Measurements from ENCODE around the gene CMTR2. TPM values are rescaled to one million over a fixed set of nuclear protein-coding genes. Genes with fewer than 3 reads are reported as not detected.

Gene CMTR2
- total RNA-seq, 1 donor from 2014 or later: 8.9 TPM

DNA sequence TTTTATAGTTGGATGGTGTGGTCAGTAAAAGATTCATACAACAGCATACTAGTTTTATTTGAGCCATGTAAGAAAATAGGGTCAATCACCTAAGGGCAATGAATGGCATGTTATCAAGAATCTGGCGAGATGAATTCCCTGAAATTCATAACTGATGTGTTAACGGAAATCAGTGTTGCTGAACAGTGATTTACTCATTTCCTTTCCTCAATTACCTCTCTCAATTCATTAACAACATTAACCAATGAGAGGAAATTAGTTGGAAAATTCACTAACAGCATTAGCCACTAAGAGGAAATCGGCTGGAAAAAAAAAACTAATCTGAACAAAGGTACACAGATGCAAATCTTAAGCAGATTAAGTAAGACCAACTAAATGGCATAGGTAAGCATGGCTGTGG lies 6.3 kb downstream of the CMTR2 start:
- DNase-seq (ENCODE audit: low spot score): no peak
- intact Hi-C loops (cut with DNase I): no loop called here

GRCh38 chr16:71276589-71277334 lies 12.4 kb downstream of the CMTR2 start:
- intact Hi-C loops (cut with DNase I): no loop called here
- DNase-seq (ENCODE audit: low spot score): no peak

DNA sequence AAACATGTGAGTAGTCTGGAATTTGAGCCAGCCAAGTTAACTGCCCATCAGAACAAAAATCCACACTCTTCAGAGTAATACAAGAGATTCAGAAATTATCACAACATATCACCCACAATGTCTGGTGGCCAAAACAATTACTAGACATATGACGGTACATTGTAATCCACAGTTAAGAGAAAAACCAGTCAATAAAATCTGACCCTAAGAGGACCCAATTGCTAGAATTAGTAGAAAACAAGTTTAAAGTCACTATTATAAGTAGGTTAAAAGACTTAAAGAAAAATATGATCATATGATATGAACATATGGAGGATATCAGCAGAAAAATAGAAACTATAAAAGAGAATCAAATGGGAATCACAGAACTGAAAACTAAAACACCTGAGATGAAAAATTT lies 15.8 kb downstream of the CMTR2 start:
- no peak for DNase-seq (ENCODE audit: low spot score)
- intact Hi-C loops (cut with DNase I): no loop called here

DNA sequence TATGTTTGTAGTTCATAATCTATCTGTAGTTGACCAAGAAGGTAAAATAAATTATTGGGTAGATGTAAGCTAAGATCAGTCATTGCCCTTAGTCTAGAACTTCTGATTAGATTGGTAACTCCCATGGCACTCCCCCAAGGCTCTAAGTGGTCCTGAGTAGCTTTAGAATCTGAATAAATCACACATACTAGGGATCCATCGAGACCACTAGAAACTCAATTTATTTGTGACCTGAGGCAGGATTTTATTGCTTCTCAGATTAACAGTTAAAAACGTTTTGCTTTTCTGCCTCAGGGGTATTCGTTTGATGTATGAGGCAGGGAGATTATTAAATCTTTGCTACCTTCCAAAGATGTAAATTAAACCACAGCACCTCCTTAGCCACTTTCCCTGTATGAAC lies 24.9 kb downstream of the CMTR2 start:
- intact Hi-C loops (cut with DNase I): no loop called here
- no peak for DNase-seq (ENCODE audit: low spot score)

DNA sequence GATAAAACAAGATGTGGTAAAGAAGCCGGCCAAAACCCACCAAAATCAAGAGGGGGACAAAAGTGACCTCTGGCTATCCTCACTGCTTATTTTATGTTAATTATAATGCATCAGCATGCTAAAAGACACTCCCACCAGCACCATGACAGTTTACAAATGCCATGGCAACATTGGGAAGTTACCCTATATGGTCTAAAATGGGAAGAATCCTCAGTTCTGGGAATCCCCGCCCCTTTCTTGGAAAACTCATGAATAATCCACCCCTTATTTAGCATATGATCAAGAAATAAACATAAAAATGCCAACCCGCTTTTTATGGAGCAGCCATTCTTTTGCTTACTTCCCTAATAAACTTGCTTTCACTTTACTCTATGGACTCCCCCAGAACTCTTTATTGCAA lies 25.6 kb downstream of the CMTR2 start:
- DNase-seq (ENCODE audit: low spot score): no peak
- intact Hi-C loops (cut with DNase I): no loop called here

DNA sequence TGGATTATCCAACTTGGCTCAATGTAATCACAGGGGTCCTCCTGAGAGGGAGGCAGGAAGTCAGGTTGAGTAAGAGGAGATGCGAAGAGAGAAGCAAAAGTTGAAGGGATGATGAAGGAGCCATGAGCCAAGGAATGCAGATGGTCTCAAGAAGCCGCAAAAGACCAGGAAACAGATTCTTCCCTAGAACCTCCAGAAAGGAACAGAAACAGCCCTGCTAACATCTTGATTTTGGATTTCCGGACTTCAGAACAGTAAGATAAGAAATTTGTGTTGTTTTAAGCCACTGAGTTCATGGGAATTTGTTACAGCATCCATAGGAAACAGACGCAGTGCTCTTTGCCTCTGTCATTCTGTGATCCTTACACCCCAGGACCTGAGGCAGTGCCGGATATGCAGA lies 26.8 kb downstream of the CMTR2 start:
- intact Hi-C loops (cut with DNase I): no loop called here
- DNase-seq (ENCODE audit: low spot score): no peak

- no peak for DNase-seq (ENCODE audit: low spot score)
- intact Hi-C loops (cut with DNase I): no loop called here
Measured at GRCh38 chr16:71260995-71261394, 28.2 kb downstream of the CMTR2 start.

DNA sequence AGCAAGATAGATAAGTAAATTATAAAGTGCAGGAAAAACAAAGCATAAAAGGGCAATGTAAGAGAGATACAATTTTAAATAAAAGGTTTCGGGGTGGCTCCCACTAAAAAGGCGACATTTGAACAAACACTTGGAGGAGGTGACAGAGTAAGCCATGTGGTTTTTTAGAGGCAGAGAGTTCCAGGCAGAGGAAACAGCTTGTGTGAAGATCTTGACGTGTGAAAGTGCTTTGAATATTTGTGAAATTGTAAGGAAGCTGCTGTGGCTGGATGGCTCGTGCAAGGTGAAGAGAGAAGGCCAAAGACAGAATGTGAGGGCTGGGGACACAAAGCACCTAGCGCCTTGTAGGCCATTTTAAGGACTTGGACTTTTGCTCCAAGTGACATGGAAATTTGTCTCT lies 30.1 kb downstream of the CMTR2 start:
- intact Hi-C loops (cut with DNase I): no loop called here
- DNase-seq (ENCODE audit: low spot score): no peak

DNA sequence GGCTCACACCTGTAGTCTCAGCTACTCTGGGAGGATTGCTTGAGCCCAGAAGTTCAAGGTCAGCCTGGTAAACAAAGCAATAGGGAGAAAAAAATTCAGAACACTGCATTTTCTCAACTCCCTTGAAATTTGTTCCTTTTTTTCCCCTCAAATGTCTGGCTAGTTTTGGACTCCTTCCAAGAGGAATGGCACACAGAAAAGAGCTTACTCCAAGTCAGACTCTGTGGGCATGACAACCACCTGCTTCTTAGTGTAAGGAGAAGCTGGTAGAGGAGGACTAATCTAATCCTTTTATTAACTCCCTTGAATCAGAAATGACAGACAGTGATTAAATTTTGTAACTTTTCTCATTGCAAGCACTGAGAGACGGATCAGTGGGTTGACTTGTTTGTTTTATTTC lies 30.8 kb downstream of the CMTR2 start:
- no peak for DNase-seq (ENCODE audit: low spot score)
- intact Hi-C loops (cut with DNase I): no loop called here

GRCh38 chr16:71257768-71258167 lies 31.4 kb downstream of the CMTR2 start:
- DNase-seq (ENCODE audit: low spot score): no peak
- intact Hi-C loops (cut with DNase I): no loop called here

- intact Hi-C loops (cut with DNase I): no loop called here
- DNase-seq (ENCODE audit: low spot score): no peak
Measured at GRCh38 chr16:71255721-71256120, 33.5 kb downstream of the CMTR2 start.

GRCh38 chr16:71254832-71255525 lies 34.2 kb downstream of the CMTR2 start:
- intact Hi-C loops (cut with DNase I): no loop called here

GRCh38 chr16:71250461-71251235 lies 38.6 kb downstream of the CMTR2 start:
- intact Hi-C loops (cut with DNase I): no loop called here

More at GRCh38 chr16:71254832-71255525, 34.2 kb downstream of the CMTR2 start:
- DNase-seq (ENCODE audit: low spot score): no peak

DNA sequence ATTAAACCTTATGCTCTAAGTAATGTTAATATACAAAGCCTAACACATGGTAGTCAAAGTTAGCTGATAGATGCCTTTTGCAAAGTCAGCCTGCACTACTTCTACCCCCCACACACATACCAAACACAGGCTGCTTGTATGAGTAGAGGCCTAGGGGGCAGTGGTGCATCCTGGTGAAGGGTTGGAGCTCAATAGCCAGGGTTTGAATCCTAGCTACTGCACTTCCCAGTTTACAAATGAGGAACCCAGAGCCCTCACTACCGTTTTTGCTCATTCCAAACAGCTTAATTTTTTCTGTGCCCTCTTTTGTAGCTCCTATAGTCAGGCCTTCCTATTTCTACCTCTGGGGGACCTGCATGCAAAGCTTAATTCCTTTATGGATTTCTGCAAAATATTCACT lies 39.8 kb downstream of the CMTR2 start:
- intact Hi-C loops (cut with DNase I): no loop called here

More at GRCh38 chr16:71250461-71251235, 38.6 kb downstream of the CMTR2 start:
- DNase-seq (ENCODE audit: low spot score): no peak

DNA sequence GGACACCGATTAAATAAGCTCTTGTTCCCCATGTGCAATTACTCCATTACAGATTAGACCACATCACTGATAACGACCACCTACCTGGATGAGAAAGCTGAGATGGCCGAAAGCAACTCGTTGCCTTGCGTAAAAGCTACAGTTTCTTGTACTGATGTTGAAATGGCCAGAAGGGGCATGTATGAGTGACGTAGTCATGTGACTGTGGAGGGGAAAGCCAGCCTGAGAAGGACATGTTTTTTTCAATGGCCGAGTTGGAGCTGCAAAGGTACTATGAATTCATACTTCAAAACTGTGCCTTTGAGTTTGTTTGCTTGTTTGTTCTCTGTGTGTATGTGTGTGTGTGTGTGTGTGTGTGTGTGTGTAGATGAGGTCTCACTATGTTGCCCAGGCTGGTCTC lies 41.7 kb downstream of the CMTR2 start:
- DNase-seq (ENCODE audit: low spot score): no peak
- intact Hi-C loops (cut with DNase I): no loop called here

More for the DNA sequence above, 39.8 kb downstream of the CMTR2 start:
- DNase-seq (ENCODE audit: low spot score): no peak

DNA sequence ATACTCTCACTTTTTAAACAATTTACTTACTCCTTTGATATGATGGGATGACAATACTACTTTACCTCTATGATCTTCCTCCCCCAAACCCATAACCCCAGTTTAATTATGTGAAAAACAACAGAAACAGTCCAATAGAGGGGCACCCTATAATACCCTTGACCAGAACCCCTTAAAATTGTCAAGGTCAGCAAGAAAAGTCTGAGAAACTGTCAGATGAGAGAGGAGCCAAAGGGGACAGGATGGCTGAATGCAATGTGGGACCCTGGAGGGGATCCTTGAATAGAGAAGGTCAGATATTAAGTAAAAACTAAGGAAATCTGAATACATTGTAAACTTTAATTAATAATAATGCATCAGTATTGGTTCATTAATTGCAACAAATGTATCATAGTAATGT lies 42.9 kb downstream of the CMTR2 start:
- intact Hi-C loops (cut with DNase I): no loop called here
- DNase-seq (ENCODE audit: low spot score): no peak

- intact Hi-C loops (cut with DNase I): no loop called here
- no peak for DNase-seq (ENCODE audit: low spot score)
Measured at GRCh38 chr16:71244521-71244920, 44.7 kb downstream of the CMTR2 start.

GRCh38 chr16:71242601-71243000 lies 46.6 kb downstream of the CMTR2 start:
- intact Hi-C loops (cut with DNase I): no loop called here
- DNase-seq (ENCODE audit: low spot score): no peak

DNA sequence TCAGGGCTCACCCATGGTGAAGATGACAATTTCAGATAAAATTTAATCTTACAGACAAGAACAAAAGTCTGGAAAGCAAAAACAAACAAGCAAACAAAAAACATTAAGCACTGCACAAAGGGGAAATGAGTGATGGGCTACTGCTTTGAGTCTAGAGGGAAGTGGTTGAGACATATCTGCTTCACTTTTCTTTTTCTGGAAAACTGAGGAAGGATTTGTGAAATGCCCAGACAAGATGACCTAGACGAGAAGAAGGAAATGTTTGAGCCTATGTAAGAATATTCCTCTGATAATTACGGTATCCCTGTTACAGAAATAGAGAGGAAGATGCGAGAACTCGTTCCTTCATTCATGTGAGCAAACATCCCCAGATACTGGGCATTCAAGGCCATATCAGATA lies 47.2 kb downstream of the CMTR2 start:
- DNase-seq (ENCODE audit: low spot score): no peak
- intact Hi-C loops (cut with DNase I): no loop called here

All from cardiac septum (tissue), 1 donor.